ENCODE measurements around the gene ZNRF1.
A peak's percentile ranks its signal among the peaks of the same experiment; 100 is the strongest.
"Not testable (repeated sequence)": the region's sequence is repeated elsewhere in the genome, so short reads cannot be mapped to it uniquely, and the experiment has no call there.

DNA sequence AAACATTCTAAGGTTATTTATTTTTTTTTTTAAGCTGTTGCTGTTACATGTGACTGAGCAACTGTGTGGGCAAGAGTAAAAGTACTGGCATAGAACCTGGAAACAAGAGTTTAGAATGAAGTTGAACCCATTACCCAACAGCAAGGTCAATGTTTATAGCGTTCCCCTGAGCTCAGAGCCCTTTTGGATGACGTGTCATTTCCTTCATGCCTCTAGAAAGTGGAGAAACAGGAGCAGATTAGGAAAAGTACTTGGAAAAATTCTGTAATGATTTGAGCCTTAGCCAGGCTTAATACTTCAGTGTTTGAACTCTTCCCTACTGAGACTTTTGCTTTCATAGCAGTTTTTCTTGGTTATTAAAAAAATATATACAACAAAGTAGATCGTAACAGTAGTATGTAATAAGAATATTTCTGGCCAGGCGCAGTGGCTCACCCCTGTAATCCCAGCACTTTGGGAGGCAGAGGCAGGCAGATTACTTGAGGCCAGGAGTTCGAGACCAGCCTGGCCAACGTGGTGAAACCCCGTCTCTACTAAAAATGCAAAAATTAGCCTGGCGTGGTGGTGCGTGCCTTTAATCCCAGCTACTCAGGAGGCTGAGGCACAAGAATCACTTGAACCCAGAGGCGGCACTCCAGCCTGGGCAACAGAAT, 27.5 kb downstream of the ZNRF1 start:
- TF ChIP-seq, protein P1, sequence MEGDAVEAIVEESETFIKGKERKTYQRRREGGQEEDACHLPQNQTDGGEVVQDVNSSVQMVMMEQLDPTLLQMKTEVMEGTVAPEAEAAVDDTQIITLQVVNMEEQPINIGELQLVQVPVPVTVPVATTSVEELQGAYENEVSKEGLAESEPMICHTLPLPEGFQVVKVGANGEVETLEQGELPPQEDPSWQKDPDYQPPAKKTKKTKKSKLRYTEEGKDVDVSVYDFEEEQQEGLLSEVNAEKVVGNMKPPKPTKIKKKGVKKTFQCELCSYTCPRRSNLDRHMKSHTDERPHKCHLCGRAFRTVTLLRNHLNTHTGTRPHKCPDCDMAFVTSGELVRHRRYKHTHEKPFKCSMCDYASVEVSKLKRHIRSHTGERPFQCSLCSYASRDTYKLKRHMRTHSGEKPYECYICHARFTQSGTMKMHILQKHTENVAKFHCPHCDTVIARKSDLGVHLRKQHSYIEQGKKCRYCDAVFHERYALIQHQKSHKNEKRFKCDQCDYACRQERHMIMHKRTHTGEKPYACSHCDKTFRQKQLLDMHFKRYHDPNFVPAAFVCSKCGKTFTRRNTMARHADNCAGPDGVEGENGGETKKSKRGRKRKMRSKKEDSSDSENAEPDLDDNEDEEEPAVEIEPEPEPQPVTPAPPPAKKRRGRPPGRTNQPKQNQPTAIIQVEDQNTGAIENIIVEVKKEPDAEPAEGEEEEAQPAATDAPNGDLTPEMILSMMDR (IDR thresholded peaks at IDR 0.05 in 8 of 11, conservative IDR thresholded peaks at IDR 0.05 in 3 of 11), result not testable (repeated sequence)
- peak in 1 of 3 donors; percentile 12 for TF ChIP-seq POLR2AphosphoS5 (IDR thresholded peaks at IDR 0.05)
